Measurements from ENCODE around the gene PROC.

PROC gene

GRCh38 chr2:127418300-127419111, at the start of gene PROC:
TSS of gene PROC (plus strand) at chr2:127418427. CDS start at chr2:127419943, 1,516 bp downstream.
- DNase-seq (ENCODE audit: low read depth), result no peak

- DNase-seq (ENCODE audit: low read depth), result no peak
Measured at GRCh38 chr2:127370010-127370409, 48.2 kb upstream of the PROC start.

- DNase-seq (ENCODE audit: low read depth), result no peak
Measured at GRCh38 chr2:127371037-127371436, 47.2 kb upstream of the PROC start.

- DNase-seq (ENCODE audit: low read depth), result no peak
Measured at GRCh38 chr2:127373362-127374083, 44.7 kb upstream of the PROC start.

GRCh38 chr2:127376257-127376656, 42.0 kb upstream of the PROC start:
- DNase-seq (ENCODE audit: low read depth), result no peak

GRCh38 chr2:127377262-127377661, 41.0 kb upstream of the PROC start:
- no peak for DNase-seq (ENCODE audit: low read depth)

GRCh38 chr2:127378720-127379119, 39.5 kb upstream of the PROC start:
- DNase-seq (ENCODE audit: low read depth), result no peak

- no peak for DNase-seq (ENCODE audit: low read depth)
Measured at GRCh38 chr2:127379712-127380355, 38.4 kb upstream of the PROC start.

- no peak for DNase-seq (ENCODE audit: low read depth)
Measured at GRCh38 chr2:127381762-127382161, 36.5 kb upstream of the PROC start.

- no peak for DNase-seq (ENCODE audit: low read depth)
Measured at GRCh38 chr2:127382831-127383230, 35.4 kb upstream of the PROC start.

- DNase-seq (ENCODE audit: low read depth), result no peak
Measured at GRCh38 chr2:127384529-127384928, 33.7 kb upstream of the PROC start.

- DNase-seq (ENCODE audit: low read depth), result peak; percentile 52
Measured at GRCh38 chr2:127386246-127386645, 32.0 kb upstream of the PROC start.

- DNase-seq (ENCODE audit: low read depth), result peak; percentile 86
Measured at GRCh38 chr2:127386764-127387654, 31.2 kb upstream of the PROC start.

- peak; percentile 85 for DNase-seq (ENCODE audit: low read depth)
Measured at GRCh38 chr2:127387655-127388422, 30.4 kb upstream of the PROC start, which contains the start of gene MAP3K2. TSS of gene MAP3K2 (minus strand) at chr2:127387975. CDS start at chr2:127343129, 44,846 bp downstream.

- peak; percentile 35 for DNase-seq (ENCODE audit: low read depth)
Measured at GRCh38 chr2:127388423-127389164, 29.6 kb upstream of the PROC start.

GRCh38 chr2:127389778-127390435, 28.3 kb upstream of the PROC start:
- DNase-seq (ENCODE audit: low read depth), result no peak

GRCh38 chr2:127392133-127392827, 25.9 kb upstream of the PROC start:
- peak; percentile 38 for DNase-seq (ENCODE audit: low read depth)

- peak; percentile 31 for DNase-seq (ENCODE audit: low read depth)
Measured at GRCh38 chr2:127392828-127393578, 25.2 kb upstream of the PROC start.
